HepG2 (cell line): ENCODE results near the gene EIF4A3. TPM values are rescaled to one million over a fixed set of nuclear protein-coding genes. Genes with fewer than 3 reads are reported as not detected.

ENCODE experiments used
- AHDC1 ChIP-seq: sonication (generic); formaldehyde crosslinking; IDR thresholded peaks from 2 replicates; pipeline ENCODE4 v1.5.1; 2020; ENCODE audit warnings: mild to moderate bottlenecking, missing genetic modification reagents, borderline replicate concordance
- AKNA ChIP-seq: sonication (generic); formaldehyde crosslinking; IDR thresholded peaks from 2 replicates; pipeline ENCODE4 v1.4.0; 2020; ENCODE audit warnings: missing genetic modification reagents, borderline replicate concordance
- PRDM15 ChIP-seq: sonication (generic); formaldehyde crosslinking; IDR thresholded peaks from 2 replicates; pipeline ENCODE4 v1.4.0; 2020; ENCODE audit warnings: missing genetic modification reagents
- REXO4 ChIP-seq: sonication (generic); formaldehyde crosslinking; IDR thresholded peaks from 2 replicates; pipeline ENCODE4 v1.8.0; 2022; ENCODE audit warnings: missing genetic modification reagents, mild to moderate bottlenecking, borderline replicate concordance
- RFXAP ChIP-seq: sonication (generic); formaldehyde crosslinking; IDR thresholded peaks from 2 replicates; pipeline ENCODE4 v1.4.0; 2020; ENCODE audit warnings: missing genetic modification reagents, borderline replicate concordance
- ZBTB10 ChIP-seq: sonication (generic); formaldehyde crosslinking; IDR thresholded peaks from 2 replicates; pipeline ENCODE4 v1.4.0; 2020; ENCODE audit warnings: missing genetic modification reagents, borderline replicate concordance
- ZMYM4 ChIP-seq: sonication (generic); formaldehyde crosslinking; IDR thresholded peaks from 2 replicates; pipeline ENCODE4 v1.8.1; 2023; ENCODE audit warnings: mild to moderate bottlenecking, missing genetic modification reagents
- ZNF446 ChIP-seq: sonication (generic); formaldehyde crosslinking; IDR thresholded peaks from 2 replicates; pipeline ENCODE4 v1.5.0; 2020; ENCODE audit warnings: mild to moderate bottlenecking, missing genetic modification reagents
- polyA plus RNA-seq, 8 experiments: library from polyadenylated mRNA; depleted of rRNA in 3 of 8; stranded (reverse) in 7 of 8; unstranded in 1 of 8; fragments of >200 nt; fragmentation: Illumina TruSeq in 4 of 8; extraction: Trizol in 4 of 8; gene quantifications; 2 replicates each; pipeline versions ENCODE4 v1.2.1 to v1.2.3, GENCODE V29; 2011 to 2016; ENCODE audit warnings: low read depth in 4 of 8, missing spikeins in 1 of 8, mixed read lengths in 1 of 8; ENCODE audit not compliant: insufficient read depth in 1 of 8
- total RNA-seq, 5 experiments: library from RNA; depleted of rRNA; stranded (reverse); fragments of >200 nt; fragmentation: Illumina TruSeq; extraction: Trizol; gene quantifications; 2 replicates each; pipeline ENCODE4 v1.2.3, GENCODE V29; 2016; ENCODE audit warnings: low read depth in 1 of 5

EIF4A3 gene
- total and polyA plus RNA-seq, 2 of the 13 experiments (the other 11 are each of a cell fraction or from before 2014, with no cell fraction given), result 145 to 187 TPM

GRCh38 chr17:80147035-80147822 lies at the start of gene EIF4A3 (continued):
- TF ChIP-seq AHDC1 (CRISPR knock-in tag) (0 out of 2 replicates have a peak, but pooled peaks have one; percentile 15), ZBTB10 (no peak; the same call in 1 of the 2 replicates), RFXAP (CRISPR knock-in tag) (peak; percentile 46), AKNA (CRISPR knock-in tag) (peak; percentile 93), ZNF446 (peak; percentile 85), REXO4 (no peak), ZMYM4 (CRISPR knock-in tag) (peak; percentile 99), PRDM15 (CRISPR knock-in tag) (peak; percentile 86)
